GM12878 (cell line): ENCODE data around the gene TMUB2. TPM values are rescaled to one million over a fixed set of nuclear protein-coding genes. Genes with fewer than 3 reads are reported as not detected.

Experiments used
- ASH2L ChIP-seq: fragments of 300-600, 200-600 bp; sonication (generic); IDR thresholded peaks from 2 replicates; pipeline ENCODE4 v1.6.1; 2017; ENCODE audit warnings: low read depth, mild to moderate bottlenecking, borderline replicate concordance
- ATF3 ChIP-seq: IDR thresholded peaks from 2 replicates; pipeline ENCODE4 v1.6.1; 2011; ENCODE audit warnings: low read depth, mild to moderate bottlenecking, low read length, moderate library complexity, borderline replicate concordance; ENCODE audit errors: extremely low read depth
- CREM ChIP-seq: IDR thresholded peaks from 2 replicates; pipeline ENCODE4 v1.6.1; 2014; ENCODE audit warnings: antibody characterized with exemption, low read depth
- DPF2 ChIP-seq: fragments of 450-650 bp; IDR thresholded peaks from 2 replicates; pipeline ENCODE4 v1.6.1; 2017; ENCODE audit warnings: mild to moderate bottlenecking
- EGR1 ChIP-seq, 2 experiments: IDR thresholded peaks; 1 replicate in 1 of 2; 2 replicates in 1 of 2; pipeline ENCODE4 v1.6.1; 2011 to 2012; ENCODE audit warnings: low read depth in 2 of 2, low read length in 2 of 2, borderline replicate concordance in 1 of 2, mild to moderate bottlenecking in 1 of 2, moderate library complexity in 1 of 2
- EP300 ChIP-seq, 2 experiments: fragments of 150-350 bp in 1 of 2; IDR thresholded peaks; 2 replicates each; pipeline ENCODE4 v1.6.1; 2011 to 2012; ENCODE audit warnings: low read depth in 2 of 2, low read length in 2 of 2, borderline replicate concordance in 1 of 2, improper control_type of control experiment in 1 of 2, inconsistent platforms in 1 of 2; ENCODE audit not compliant: control insufficient read depth in 1 of 2
- FOXM1 ChIP-seq: IDR thresholded peaks from 2 replicates; pipeline ENCODE4 v1.6.1; 2012; ENCODE audit warnings: low read depth, mild to moderate bottlenecking, inconsistent platforms, low read length, moderate library complexity
- KAT2A ChIP-seq: conservative IDR thresholded peaks from 2 replicates; pipeline ENCODE4 v1.6.1; 2011; ENCODE audit warnings: low read depth, low read length; ENCODE audit not compliant: control insufficient read depth
- LARP7 ChIP-seq: fragments of 450-650 bp; IDR thresholded peaks from 2 replicates; pipeline ENCODE4 v1.6.1; 2017; ENCODE audit warnings: mild to moderate bottlenecking
- MEF2A ChIP-seq: IDR thresholded peaks from 2 replicates; pipeline ENCODE4 v1.6.1; 2011; ENCODE audit warnings: low read depth, mild to moderate bottlenecking, low read length, moderate library complexity; ENCODE audit not compliant: insufficient read depth
- NRF1 ChIP-seq: conservative IDR thresholded peaks from 2 replicates; pipeline ENCODE4 v1.6.1; 2011; ENCODE audit warnings: mild to moderate bottlenecking, low read depth, low read length, improper control_type of control experiment
- PBX3 ChIP-seq: IDR thresholded peaks from 2 replicates; pipeline ENCODE4 v1.6.1; 2011; ENCODE audit warnings: mild to moderate bottlenecking, low read depth, low read length, moderate library complexity; ENCODE audit not compliant: insufficient replicate concordance
- POLR2A ChIP-seq: IDR thresholded peaks from 2 replicates; pipeline ENCODE4 v1.6.1; 2011; ENCODE audit warnings: low read depth, mild to moderate bottlenecking, low read length
- RAD21 ChIP-seq: IDR thresholded peaks from 2 replicates; pipeline ENCODE4 v1.6.1; 2011; ENCODE audit warnings: mild to moderate bottlenecking, low read depth, low read length, moderate library complexity; ENCODE audit not compliant: insufficient read depth
- RCOR1 ChIP-seq: conservative IDR thresholded peaks from 2 replicates; pipeline ENCODE4 v1.6.1; 2012; ENCODE audit warnings: low read depth, low read length, improper control_type of control experiment
- RFX5 ChIP-seq: IDR thresholded peaks from 2 replicates; pipeline ENCODE4 v1.6.1; 2011; ENCODE audit warnings: low read depth, low read length, improper control_type of control experiment
- SIX5 ChIP-seq: IDR thresholded peaks from 2 replicates; pipeline ENCODE4 v1.6.1; 2011; ENCODE audit warnings: mild to moderate bottlenecking, low read depth, low read length, moderate library complexity; ENCODE audit not compliant: severe bottlenecking
- SMAD1 ChIP-seq: fragments of 450-650 bp; IDR thresholded peaks from 2 replicates; pipeline ENCODE4 v1.6.1; 2018; ENCODE audit warnings: mild to moderate bottlenecking, low read depth; ENCODE audit not compliant: partially characterized antibody
- SMARCA5 ChIP-seq: fragments of 450-650 bp; IDR thresholded peaks from 2 replicates; pipeline ENCODE4 v1.6.1; 2017; ENCODE audit warnings: mild to moderate bottlenecking
- SRF ChIP-seq, 2 experiments: IDR thresholded peaks; 2 replicates each; pipeline ENCODE4 v1.6.1; 2011; ENCODE audit warnings: low read depth in 2 of 2, low read length in 2 of 2, mild to moderate bottlenecking in 1 of 2, moderate library complexity in 1 of 2
- WRNIP1 ChIP-seq: IDR thresholded peaks from 2 replicates; pipeline ENCODE4 v1.6.1; 2011; ENCODE audit warnings: low read depth, low read length, improper control_type of control experiment, borderline replicate concordance
- ZNF217 ChIP-seq: fragments of 450-650 bp; IDR thresholded peaks from 2 replicates; pipeline ENCODE4 v1.6.1; 2017; ENCODE audit warnings: antibody characterized with exemption, mild to moderate bottlenecking
- ZNF274 ChIP-seq: IDR thresholded peaks from one replicate; pipeline ENCODE4 v1.8.0; 2011; ENCODE audit not compliant: insufficient read length, insufficient read depth
- polyA plus RNA-seq, 11 experiments: library from polyadenylated mRNA; depleted of rRNA in 4 of 11; unstranded in 6 of 11; stranded (reverse) in 5 of 11; fragments of >200 nt; fragmentation: Nextera tagmentation in 4 of 11; fragmentation: Illumina TruSeq in 1 of 11; extraction: Ambion mirVana in 4 of 11; extraction: Trizol in 1 of 11; gene quantifications; 1 replicate in 1 of 11; 2 replicates in 10 of 11; pipeline versions ENCODE4 v1.2.1 to v1.2.3, GENCODE V29; 2011 to 2016; ENCODE audit warnings: inconsistent platforms in 2 of 11, missing spikeins in 2 of 11, low read depth in 1 of 11
- total RNA-seq, 4 experiments: library from RNA; depleted of rRNA in 3 of 4; stranded (reverse); fragments of >200 nt in 3 of 4; fragmentation: Illumina TruSeq in 1 of 4; extraction: Trizol in 1 of 4; gene quantifications; 2 replicates each; pipeline versions ENCODE4 v1.2.1 to v1.2.3, GENCODE V29; 2013 to 2021
- TF ChIP-seq, protein P1 (sequence below): fragments of 450-650 bp; IDR thresholded peaks from 2 replicates; pipeline ENCODE4 v1.6.1; 2017; ENCODE audit warnings: mild to moderate bottlenecking
- TF ChIP-seq, protein P2 (sequence below): fragments of 450-650 bp; IDR thresholded peaks from 2 replicates; pipeline ENCODE4 v1.6.1; 2018; ENCODE audit warnings: borderline replicate concordance, mild to moderate bottlenecking; ENCODE audit not compliant: partially characterized antibody

TMUB2 gene
- total and polyA plus RNA-seq, 10 of the 15 experiments (the other 5 are each of a cell fraction or from before 2014, with no cell fraction given): 4.3 to 34.0 (median 20.0) TPM

- TF ChIP-seq, protein P1, sequence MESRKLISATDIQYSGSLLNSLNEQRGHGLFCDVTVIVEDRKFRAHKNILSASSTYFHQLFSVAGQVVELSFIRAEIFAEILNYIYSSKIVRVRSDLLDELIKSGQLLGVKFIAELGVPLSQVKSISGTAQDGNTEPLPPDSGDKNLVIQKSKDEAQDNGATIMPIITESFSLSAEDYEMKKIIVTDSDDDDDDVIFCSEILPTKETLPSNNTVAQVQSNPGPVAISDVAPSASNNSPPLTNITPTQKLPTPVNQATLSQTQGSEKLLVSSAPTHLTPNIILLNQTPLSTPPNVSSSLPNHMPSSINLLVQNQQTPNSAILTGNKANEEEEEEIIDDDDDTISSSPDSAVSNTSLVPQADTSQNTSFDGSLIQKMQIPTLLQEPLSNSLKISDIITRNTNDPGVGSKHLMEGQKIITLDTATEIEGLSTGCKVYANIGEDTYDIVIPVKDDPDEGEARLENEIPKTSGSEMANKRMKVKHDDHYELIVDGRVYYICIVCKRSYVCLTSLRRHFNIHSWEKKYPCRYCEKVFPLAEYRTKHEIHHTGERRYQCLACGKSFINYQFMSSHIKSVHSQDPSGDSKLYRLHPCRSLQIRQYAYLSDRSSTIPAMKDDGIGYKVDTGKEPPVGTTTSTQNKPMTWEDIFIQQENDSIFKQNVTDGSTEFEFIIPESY: no peak
- TF ChIP-seq ASH2L (no peak), KAT2A (no peak), RAD21 (no peak), RCOR1 (0 out of 2 replicates have a peak, but pooled peaks have one; percentile 66), ZNF274 (no peak), PBX3 (no peak), ZNF217 (no peak), CREM (no peak), LARP7 (no peak; the same call in 1 of the 2 replicates), SIX5 (no peak), FOXM1 (no peak), DPF2 (peak; percentile 54), NRF1 (no peak), SMARCA5 (0 out of 2 replicates have a peak, but pooled peaks have one; percentile 22), WRNIP1 (no peak), SRF (IDR thresholded peaks at IDR 0.05; ENCODE audit: low read depth in 2 of 2, low read length in 2 of 2) (no peak), RFX5 (no peak), ATF3 (no peak), SMAD1 (no peak), EP300 (IDR thresholded peaks at IDR 0.05; ENCODE audit: borderline replicate concordance in 1 of 2, control insufficient read depth in 1 of 2, low read depth in 2 of 2, low read length in 2 of 2) (no peak), MEF2A (no peak), POLR2A (peak; percentile 57; the same call in 1 of the 2 replicates), EGR1 (IDR thresholded peaks at IDR 0.05; ENCODE audit: borderline replicate concordance in 1 of 2, low read depth in 2 of 2, low read length in 2 of 2) (no peak)
- TF ChIP-seq, protein P2, sequence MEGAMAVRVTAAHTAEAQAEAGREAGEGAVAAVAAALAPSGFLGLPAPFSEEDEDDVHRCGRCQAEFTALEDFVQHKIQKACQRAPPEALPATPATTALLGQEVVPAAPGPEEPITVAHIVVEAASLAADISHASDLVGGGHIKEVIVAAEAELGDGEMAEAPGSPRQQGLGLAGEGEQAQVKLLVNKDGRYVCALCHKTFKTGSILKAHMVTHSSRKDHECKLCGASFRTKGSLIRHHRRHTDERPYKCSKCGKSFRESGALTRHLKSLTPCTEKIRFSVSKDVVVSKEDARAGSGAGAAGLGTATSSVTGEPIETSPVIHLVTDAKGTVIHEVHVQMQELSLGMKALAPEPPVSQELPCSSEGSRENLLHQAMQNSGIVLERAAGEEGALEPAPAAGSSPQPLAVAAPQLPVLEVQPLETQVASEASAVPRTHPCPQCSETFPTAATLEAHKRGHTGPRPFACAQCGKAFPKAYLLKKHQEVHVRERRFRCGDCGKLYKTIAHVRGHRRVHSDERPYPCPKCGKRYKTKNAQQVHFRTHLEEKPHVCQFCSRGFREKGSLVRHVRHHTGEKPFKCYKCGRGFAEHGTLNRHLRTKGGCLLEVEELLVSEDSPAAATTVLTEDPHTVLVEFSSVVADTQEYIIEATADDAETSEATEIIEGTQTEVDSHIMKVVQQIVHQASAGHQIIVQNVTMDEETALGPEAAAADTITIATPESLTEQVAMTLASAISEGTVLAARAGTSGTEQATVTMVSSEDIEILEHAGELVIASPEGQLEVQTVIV: no peak
Measured at GRCh38 chr17:44216173-44216572, 29.4 kb downstream of the TMUB2 start (continued).
